WTC11 (cell line): ENCODE data around the gene NAALADL2. TPM values are rescaled to one million over a fixed set of nuclear protein-coding genes. Genes with fewer than 3 reads are reported as not detected.
"Not testable (repeated sequence)": the region's sequence is repeated elsewhere in the genome, so short reads cannot be mapped to it uniquely, and the experiment has no call there.

Experiments
- ATAC-seq: fragments of 200-7000 bp; cut with Tn5 transposase; 2 replicates; pipeline ENCODE4 v1.10.0; 2021; ENCODE audit warnings: mild to moderate bottlenecking, moderate library complexity
- CTCF ChIA-PET: fragments of 300-600 bp; sonication (Branson Sonifier 250); formaldehyde crosslinking; loops from one replicate; lab custom pipeline; 2021; ENCODE audit warnings: antibody characterized with exemption; lab: Charles Lee
- POLR2A ChIA-PET: fragments of 350-600 bp; sonication (Branson Sonifier 250); formaldehyde crosslinking; loops from one replicate; lab custom pipeline; 2021; ENCODE audit warnings: antibody characterized with exemption; lab: Charles Lee
- DNase-seq: peaks from one replicate; pipeline ENCODE4 v3.0.0; 2021; ENCODE audit warnings: low spot score
- H3K27ac Mint-ChIP-seq: 2 replicates; pipeline ENCODE4 v1.8.0; 2021; ENCODE audit warnings: mixed read lengths
- H3K27me3 Mint-ChIP-seq: 2 replicates; pipeline ENCODE4 v1.8.0; 2021; ENCODE audit warnings: low read depth, mild to moderate bottlenecking, moderate library complexity, mixed read lengths
- H3K36me3 Mint-ChIP-seq: 2 replicates; pipeline ENCODE4 v1.8.0; 2021; ENCODE audit warnings: mixed read lengths
- H3K4me1 Mint-ChIP-seq: 2 replicates; pipeline ENCODE4 v1.8.0; 2022; ENCODE audit warnings: mixed read lengths
- H3K4me3 Mint-ChIP-seq: 2 replicates; pipeline ENCODE4 v1.8.0; 2021; ENCODE audit warnings: mild to moderate bottlenecking, moderate library complexity, mixed read lengths
- H3K9me3 Mint-ChIP-seq: 2 replicates; pipeline ENCODE4 v1.8.0; 2021; ENCODE audit warnings: mixed read lengths
- E2F4 ChIP-seq: sonication (generic); formaldehyde crosslinking; IDR thresholded peaks from 2 replicates; pipeline ENCODE4 v1.8.1; 2022; ENCODE audit warnings: low read depth, mild to moderate bottlenecking, moderate library complexity, missing genetic modification reagents, borderline replicate concordance
- EMX1 ChIP-seq: fragments of 250-450 bp; sonication (Bioruptor Pico); IDR thresholded peaks from 2 replicates; pipeline ENCODE4 v1.8.0; 2021; ENCODE audit warnings: mild to moderate bottlenecking
- FOXK1 ChIP-seq: sonication (generic); formaldehyde crosslinking; IDR thresholded peaks from 2 replicates; pipeline ENCODE4 v1.8.0; 2022; ENCODE audit warnings: mild to moderate bottlenecking, moderate library complexity, missing genetic modification reagents
- GTF2I ChIP-seq: fragments of 250-450 bp; sonication (Bioruptor Pico); conservative IDR thresholded peaks from 2 replicates; pipeline ENCODE4 v1.4.0; 2021; ENCODE audit warnings: mild to moderate bottlenecking
- MXD4 ChIP-seq: fragments of 250-450 bp; sonication (Bioruptor Pico); IDR thresholded peaks from 2 replicates; pipeline ENCODE4 v1.8.0; 2021; ENCODE audit warnings: mild to moderate bottlenecking, moderate library complexity, borderline replicate concordance
- NFE2L1 ChIP-seq: sonication (generic); formaldehyde crosslinking; IDR thresholded peaks from 2 replicates; pipeline ENCODE4 v1.8.1; 2023; ENCODE audit warnings: missing genetic modification reagents
- NFYB ChIP-seq: sonication (generic); formaldehyde crosslinking; conservative IDR thresholded peaks from 2 replicates; pipeline ENCODE4 v1.8.0; 2022; ENCODE audit warnings: low read depth, missing genetic modification reagents
- NR1H2 ChIP-seq: sonication (generic); formaldehyde crosslinking; IDR thresholded peaks from 2 replicates; pipeline ENCODE4 v1.9.0; 2021; ENCODE audit warnings: mild to moderate bottlenecking, moderate library complexity, missing genetic modification reagents
- RORB ChIP-seq: fragments of 250-450 bp; sonication (Bioruptor Pico); IDR thresholded peaks from 2 replicates; pipeline ENCODE4 v1.9.0; 2021; ENCODE audit warnings: mild to moderate bottlenecking
- ZNF281 ChIP-seq: sonication (generic); formaldehyde crosslinking; IDR thresholded peaks from 2 replicates; pipeline ENCODE4 v1.8.0; 2023; ENCODE audit warnings: mild to moderate bottlenecking, missing genetic modification reagents
- ZNF317 ChIP-seq: sonication (generic); formaldehyde crosslinking; IDR thresholded peaks from 2 replicates; pipeline ENCODE4 v1.8.1; 2023; ENCODE audit warnings: low read depth, mild to moderate bottlenecking, moderate library complexity, missing genetic modification reagents, borderline replicate concordance
- total RNA-seq: library from RNA; stranded (reverse); gene quantifications from 3 replicates; pipeline ENCODE4 v1.2.3, GENCODE V29; 2021
- TF ChIP-seq, protein P1 (sequence below): fragments of 250-450 bp; sonication (Bioruptor Pico); IDR thresholded peaks from 2 replicates; pipeline ENCODE4 v1.9.0; 2021; ENCODE audit warnings: mild to moderate bottlenecking
- TF ChIP-seq, protein P2 (sequence below): sonication (generic); formaldehyde crosslinking; IDR thresholded peaks from 2 replicates; pipeline ENCODE4 v1.8.0; 2022; ENCODE audit warnings: mild to moderate bottlenecking, missing genetic modification reagents
- TF ChIP-seq, protein P3 (sequence below): sonication (generic); formaldehyde crosslinking; IDR thresholded peaks from 2 replicates; pipeline ENCODE4 v1.8.1; 2023; ENCODE audit warnings: mild to moderate bottlenecking, missing genetic modification reagents
- TF ChIP-seq, protein P4 (sequence below): sonication (generic); formaldehyde crosslinking; IDR thresholded peaks from 2 replicates; pipeline ENCODE4 v1.8.1; 2023; ENCODE audit warnings: mild to moderate bottlenecking, missing genetic modification reagents, borderline replicate concordance
- TF ChIP-seq, protein P5 (sequence below): fragments of 250-450 bp; sonication (Bioruptor Pico); IDR thresholded peaks from 2 replicates; pipeline ENCODE4 v2.1.2; 2022; ENCODE audit warnings: mild to moderate bottlenecking, moderate library complexity
- TF ChIP-seq, protein P6 (sequence below): sonication (generic); formaldehyde crosslinking; IDR thresholded peaks from 2 replicates; pipeline ENCODE4 v1.8.1; 2023; ENCODE audit warnings: mild to moderate bottlenecking, moderate library complexity, missing genetic modification reagents

The NAALADL2 gene
- total RNA-seq, 1 experiment from 2014 or later = 1.2 TPM

- TF ChIP-seq, protein P1, sequence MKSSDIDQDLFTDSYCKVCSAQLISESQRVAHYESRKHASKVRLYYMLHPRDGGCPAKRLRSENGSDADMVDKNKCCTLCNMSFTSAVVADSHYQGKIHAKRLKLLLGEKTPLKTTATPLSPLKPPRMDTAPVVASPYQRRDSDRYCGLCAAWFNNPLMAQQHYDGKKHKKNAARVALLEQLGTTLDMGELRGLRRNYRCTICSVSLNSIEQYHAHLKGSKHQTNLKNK (CRISPR knock-in tag) = no peak
- TF ChIP-seq, protein P2, sequence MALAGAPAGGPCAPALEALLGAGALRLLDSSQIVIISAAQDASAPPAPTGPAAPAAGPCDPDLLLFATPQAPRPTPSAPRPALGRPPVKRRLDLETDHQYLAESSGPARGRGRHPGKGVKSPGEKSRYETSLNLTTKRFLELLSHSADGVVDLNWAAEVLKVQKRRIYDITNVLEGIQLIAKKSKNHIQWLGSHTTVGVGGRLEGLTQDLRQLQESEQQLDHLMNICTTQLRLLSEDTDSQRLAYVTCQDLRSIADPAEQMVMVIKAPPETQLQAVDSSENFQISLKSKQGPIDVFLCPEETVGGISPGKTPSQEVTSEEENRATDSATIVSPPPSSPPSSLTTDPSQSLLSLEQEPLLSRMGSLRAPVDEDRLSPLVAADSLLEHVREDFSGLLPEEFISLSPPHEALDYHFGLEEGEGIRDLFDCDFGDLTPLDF (CRISPR knock-in tag) = no peak
- TF ChIP-seq, protein P3, sequence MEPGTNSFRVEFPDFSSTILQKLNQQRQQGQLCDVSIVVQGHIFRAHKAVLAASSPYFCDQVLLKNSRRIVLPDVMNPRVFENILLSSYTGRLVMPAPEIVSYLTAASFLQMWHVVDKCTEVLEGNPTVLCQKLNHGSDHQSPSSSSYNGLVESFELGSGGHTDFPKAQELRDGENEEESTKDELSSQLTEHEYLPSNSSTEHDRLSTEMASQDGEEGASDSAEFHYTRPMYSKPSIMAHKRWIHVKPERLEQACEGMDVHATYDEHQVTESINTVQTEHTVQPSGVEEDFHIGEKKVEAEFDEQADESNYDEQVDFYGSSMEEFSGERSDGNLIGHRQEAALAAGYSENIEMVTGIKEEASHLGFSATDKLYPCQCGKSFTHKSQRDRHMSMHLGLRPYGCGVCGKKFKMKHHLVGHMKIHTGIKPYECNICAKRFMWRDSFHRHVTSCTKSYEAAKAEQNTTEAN = no peak
- no peak for TF ChIP-seq NFYB (CRISPR knock-in tag)
- no peak for TF ChIP-seq E2F4 (CRISPR knock-in tag)
- TF ChIP-seq, all 79 proteins: peak for 0
These were observed 597.3 kb downstream of the NAALADL2 start (continued) for GRCh38 chr3:175456466-175456865.

- ATAC-seq (no peak), DNase-seq (no peak)
- Mint-ChIP-seq H3K4me3 (no peak overlapping the region), H3K27ac (no peak overlapping the region), H3K36me3 (peaks cover 15% of the 10 kb centered on the region), H3K9me3 (peaks cover 18% of the 10 kb centered on the region)
- ChIA-PET POLR2A (no interaction called here), CTCF (no interaction called here)
- TF ChIP-seq FOXK1 (CRISPR knock-in tag) (no peak), ZNF281 (CRISPR knock-in tag) (no peak), RORB (no peak), EMX1 (CRISPR knock-in tag) (no peak), NFE2L1 (CRISPR knock-in tag) (no peak), MXD4 (CRISPR knock-in tag) (no peak), NFYB (CRISPR knock-in tag) (no peak), ZNF317 (no peak), NR1H2 (CRISPR knock-in tag) (no peak), GTF2I (CRISPR knock-in tag) (no peak)
- TF ChIP-seq, protein P4, sequence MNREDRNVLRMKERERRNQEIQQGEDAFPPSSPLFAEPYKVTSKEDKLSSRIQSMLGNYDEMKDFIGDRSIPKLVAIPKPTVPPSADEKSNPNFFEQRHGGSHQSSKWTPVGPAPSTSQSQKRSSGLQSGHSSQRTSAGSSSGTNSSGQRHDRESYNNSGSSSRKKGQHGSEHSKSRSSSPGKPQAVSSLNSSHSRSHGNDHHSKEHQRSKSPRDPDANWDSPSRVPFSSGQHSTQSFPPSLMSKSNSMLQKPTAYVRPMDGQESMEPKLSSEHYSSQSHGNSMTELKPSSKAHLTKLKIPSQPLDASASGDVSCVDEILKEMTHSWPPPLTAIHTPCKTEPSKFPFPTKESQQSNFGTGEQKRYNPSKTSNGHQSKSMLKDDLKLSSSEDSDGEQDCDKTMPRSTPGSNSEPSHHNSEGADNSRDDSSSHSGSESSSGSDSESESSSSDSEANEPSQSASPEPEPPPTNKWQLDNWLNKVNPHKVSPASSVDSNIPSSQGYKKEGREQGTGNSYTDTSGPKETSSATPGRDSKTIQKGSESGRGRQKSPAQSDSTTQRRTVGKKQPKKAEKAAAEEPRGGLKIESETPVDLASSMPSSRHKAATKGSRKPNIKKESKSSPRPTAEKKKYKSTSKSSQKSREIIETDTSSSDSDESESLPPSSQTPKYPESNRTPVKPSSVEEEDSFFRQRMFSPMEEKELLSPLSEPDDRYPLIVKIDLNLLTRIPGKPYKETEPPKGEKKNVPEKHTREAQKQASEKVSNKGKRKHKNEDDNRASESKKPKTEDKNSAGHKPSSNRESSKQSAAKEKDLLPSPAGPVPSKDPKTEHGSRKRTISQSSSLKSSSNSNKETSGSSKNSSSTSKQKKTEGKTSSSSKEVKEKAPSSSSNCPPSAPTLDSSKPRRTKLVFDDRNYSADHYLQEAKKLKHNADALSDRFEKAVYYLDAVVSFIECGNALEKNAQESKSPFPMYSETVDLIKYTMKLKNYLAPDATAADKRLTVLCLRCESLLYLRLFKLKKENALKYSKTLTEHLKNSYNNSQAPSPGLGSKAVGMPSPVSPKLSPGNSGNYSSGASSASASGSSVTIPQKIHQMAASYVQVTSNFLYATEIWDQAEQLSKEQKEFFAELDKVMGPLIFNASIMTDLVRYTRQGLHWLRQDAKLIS = no peak
- TF ChIP-seq, protein P1 (CRISPR knock-in tag) = no peak
- TF ChIP-seq, protein P5, sequence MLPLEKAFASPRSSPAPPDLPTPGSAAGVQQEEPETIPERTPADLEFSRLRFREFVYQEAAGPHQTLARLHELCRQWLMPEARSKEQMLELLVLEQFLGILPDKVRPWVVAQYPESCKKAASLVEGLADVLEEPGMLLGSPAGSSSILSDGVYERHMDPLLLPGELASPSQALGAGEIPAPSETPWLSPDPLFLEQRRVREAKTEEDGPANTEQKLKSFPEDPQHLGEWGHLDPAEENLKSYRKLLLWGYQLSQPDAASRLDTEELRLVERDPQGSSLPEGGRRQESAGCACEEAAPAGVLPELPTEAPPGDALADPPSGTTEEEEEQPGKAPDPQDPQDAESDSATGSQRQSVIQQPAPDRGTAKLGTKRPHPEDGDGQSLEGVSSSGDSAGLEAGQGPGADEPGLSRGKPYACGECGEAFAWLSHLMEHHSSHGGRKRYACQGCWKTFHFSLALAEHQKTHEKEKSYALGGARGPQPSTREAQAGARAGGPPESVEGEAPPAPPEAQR (CRISPR knock-in tag) = no peak
- TF ChIP-seq, protein P6, sequence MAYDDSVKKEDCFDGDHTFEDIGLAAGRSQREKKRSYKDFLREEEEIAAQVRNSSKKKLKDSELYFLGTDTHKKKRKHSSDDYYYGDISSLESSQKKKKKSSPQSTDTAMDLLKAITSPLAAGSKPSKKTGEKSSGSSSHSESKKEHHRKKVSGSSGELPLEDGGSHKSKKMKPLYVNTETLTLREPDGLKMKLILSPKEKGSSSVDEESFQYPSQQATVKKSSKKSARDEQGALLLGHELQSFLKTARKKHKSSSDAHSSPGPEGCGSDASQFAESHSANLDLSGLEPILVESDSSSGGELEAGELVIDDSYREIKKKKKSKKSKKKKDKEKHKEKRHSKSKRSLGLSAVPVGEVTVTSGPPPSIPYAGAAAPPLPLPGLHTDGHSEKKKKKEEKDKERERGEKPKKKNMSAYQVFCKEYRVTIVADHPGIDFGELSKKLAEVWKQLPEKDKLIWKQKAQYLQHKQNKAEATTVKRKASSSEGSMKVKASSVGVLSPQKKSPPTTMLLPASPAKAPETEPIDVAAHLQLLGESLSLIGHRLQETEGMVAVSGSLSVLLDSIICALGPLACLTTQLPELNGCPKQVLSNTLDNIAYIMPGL (CRISPR knock-in tag) = no peak
- TF ChIP-seq, all 79 proteins: peak for 0
- no peaks in the 10 kb centered on the region for H3K27me3 Mint-ChIP-seq
- peaks cover 3% of the 10 kb centered on the region; the same call in 1 of the 2 replicates for H3K4me1 Mint-ChIP-seq
These were observed 598.2 kb downstream of the NAALADL2 start for GRCh38 chr3:175457301-175457700.

DNA sequence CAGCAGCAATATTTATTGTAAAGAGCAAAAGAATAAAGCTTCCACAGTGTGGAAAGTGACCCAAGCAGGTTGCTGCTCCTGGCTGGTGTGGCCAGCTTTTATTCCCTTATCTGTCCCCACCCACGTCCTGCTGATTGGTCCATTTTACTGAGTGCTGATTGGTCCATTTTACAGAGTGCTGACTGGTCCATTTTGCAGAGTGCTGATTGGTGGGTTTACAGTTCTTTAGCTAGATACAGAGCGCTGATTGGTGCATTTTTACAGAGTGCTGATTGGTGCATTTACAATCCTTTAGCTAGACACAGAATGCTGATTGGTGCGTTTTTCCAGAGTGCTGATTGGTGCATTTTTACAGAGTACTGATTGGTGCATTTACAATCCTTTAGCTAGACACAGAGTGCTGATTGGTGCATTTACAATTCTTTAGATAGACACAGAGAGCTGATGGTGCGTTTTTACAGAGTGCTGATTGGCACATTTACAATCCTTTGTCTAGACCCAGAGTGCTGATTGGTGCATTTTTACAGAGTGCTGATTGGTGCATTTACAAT lies 601.8 kb downstream of the NAALADL2 start:
- H3K4me1 Mint-ChIP-seq, H3K27ac Mint-ChIP-seq, H3K4me3 Mint-ChIP-seq, DNase-seq, ATAC-seq, CTCF ChIA-PET, POLR2A ChIA-PET, H3K27me3 Mint-ChIP-seq: not testable (repeated sequence)
- H3K9me3 Mint-ChIP-seq = peaks cover 18% of the 10 kb centered on the region
- peaks cover 15% of the 10 kb centered on the region for H3K36me3 Mint-ChIP-seq
